WTC11 (cell line): ENCODE results near the gene PITPNC1. TPM values are rescaled to one million over a fixed set of nuclear protein-coding genes. Genes with fewer than 3 reads are reported as not detected.

Experiments
- ATAC-seq: fragments of 200-7000 bp; cut with Tn5 transposase; 2 replicates; pipeline ENCODE4 v1.10.0; 2021; ENCODE audit warnings: mild to moderate bottlenecking, moderate library complexity
- CTCF ChIA-PET: fragments of 300-600 bp; sonication (Branson Sonifier 250); formaldehyde crosslinking; loops from one replicate; lab custom pipeline; 2021; ENCODE audit warnings: antibody characterized with exemption; lab: Charles Lee
- POLR2A ChIA-PET: fragments of 350-600 bp; sonication (Branson Sonifier 250); formaldehyde crosslinking; loops from one replicate; lab custom pipeline; 2021; ENCODE audit warnings: antibody characterized with exemption; lab: Charles Lee
- DNase-seq: peaks from one replicate; pipeline ENCODE4 v3.0.0; 2021; ENCODE audit warnings: low spot score
- H3K27ac Mint-ChIP-seq: 2 replicates; pipeline ENCODE4 v1.8.0; 2021; ENCODE audit warnings: mixed read lengths
- H3K27me3 Mint-ChIP-seq: 2 replicates; pipeline ENCODE4 v1.8.0; 2021; ENCODE audit warnings: low read depth, mild to moderate bottlenecking, moderate library complexity, mixed read lengths
- H3K36me3 Mint-ChIP-seq: 2 replicates; pipeline ENCODE4 v1.8.0; 2021; ENCODE audit warnings: mixed read lengths
- H3K4me1 Mint-ChIP-seq: 2 replicates; pipeline ENCODE4 v1.8.0; 2022; ENCODE audit warnings: mixed read lengths
- H3K4me3 Mint-ChIP-seq: 2 replicates; pipeline ENCODE4 v1.8.0; 2021; ENCODE audit warnings: mild to moderate bottlenecking, moderate library complexity, mixed read lengths
- H3K9me3 Mint-ChIP-seq: 2 replicates; pipeline ENCODE4 v1.8.0; 2021; ENCODE audit warnings: mixed read lengths
- AFF4 ChIP-seq: sonication (generic); formaldehyde crosslinking; IDR thresholded peaks from 2 replicates; pipeline ENCODE4 v1.8.1; 2023; ENCODE audit warnings: mild to moderate bottlenecking, missing genetic modification reagents, borderline replicate concordance
- CBFB ChIP-seq: sonication (generic); formaldehyde crosslinking; IDR thresholded peaks from 2 replicates; pipeline ENCODE4 v1.8.1; 2022; ENCODE audit warnings: mild to moderate bottlenecking, low read depth, missing genetic modification reagents
- E2F1 ChIP-seq: sonication (generic); formaldehyde crosslinking; IDR thresholded peaks from 2 replicates; pipeline ENCODE4 v1.8.0; 2022; ENCODE audit warnings: mild to moderate bottlenecking, missing genetic modification reagents
- FOXP1 ChIP-seq: sonication (generic); formaldehyde crosslinking; IDR thresholded peaks from 2 replicates; pipeline ENCODE4 v1.8.0; 2022; ENCODE audit warnings: missing genetic modification reagents, mild to moderate bottlenecking, moderate library complexity, borderline replicate concordance
- GRHL2 ChIP-seq: fragments of 250-450 bp; sonication (Bioruptor Pico); IDR thresholded peaks from 2 replicates; pipeline ENCODE4 v1.8.0; 2022; ENCODE audit warnings: mild to moderate bottlenecking, moderate library complexity; ENCODE audit not compliant: insufficient replicate concordance, severe bottlenecking
- HMGA2 ChIP-seq: fragments of 250-450 bp; sonication (Bioruptor Pico); IDR thresholded peaks from 2 replicates; pipeline ENCODE4 v1.4.0; 2021; ENCODE audit warnings: mild to moderate bottlenecking, moderate library complexity
- IRF2 ChIP-seq: sonication (generic); formaldehyde crosslinking; IDR thresholded peaks from 2 replicates; pipeline ENCODE4 v1.8.0; 2022; ENCODE audit warnings: low read depth, missing genetic modification reagents, borderline replicate concordance
- MAX ChIP-seq: sonication (generic); formaldehyde crosslinking; IDR thresholded peaks from 2 replicates; pipeline ENCODE4 v1.8.0; 2022; ENCODE audit warnings: mild to moderate bottlenecking, missing genetic modification reagents
- MLX ChIP-seq: sonication (generic); formaldehyde crosslinking; IDR thresholded peaks from 2 replicates; pipeline ENCODE4 v1.8.1; 2023; ENCODE audit warnings: mild to moderate bottlenecking, missing genetic modification reagents, moderate library complexity
- MYBL2 ChIP-seq: sonication (generic); formaldehyde crosslinking; IDR thresholded peaks from 2 replicates; pipeline ENCODE4 v1.8.1; 2023; ENCODE audit warnings: mild to moderate bottlenecking, moderate library complexity, missing genetic modification reagents
- NFATC4 ChIP-seq: fragments of 250-450 bp; sonication (Bioruptor Pico); IDR thresholded peaks from 2 replicates; pipeline ENCODE4 v1.9.0; 2021; ENCODE audit warnings: mild to moderate bottlenecking
- OVOL2 ChIP-seq: fragments of 250-450 bp; sonication (Bioruptor Pico); IDR thresholded peaks from 2 replicates; pipeline ENCODE4 v1.9.0; 2021; ENCODE audit warnings: mild to moderate bottlenecking, borderline replicate concordance
- SP1 ChIP-seq: sonication (generic); formaldehyde crosslinking; conservative IDR thresholded peaks from 2 replicates; pipeline ENCODE4 v1.8.1; 2022; ENCODE audit warnings: missing genetic modification reagents
- TEAD4 ChIP-seq: sonication (generic); formaldehyde crosslinking; IDR thresholded peaks from 2 replicates; pipeline ENCODE4 v1.8.0; 2022; ENCODE audit warnings: mild to moderate bottlenecking, missing genetic modification reagents
- ZBTB21 ChIP-seq: sonication (generic); formaldehyde crosslinking; IDR thresholded peaks from 2 replicates; pipeline ENCODE4 v1.8.1; 2023; ENCODE audit warnings: mild to moderate bottlenecking, missing genetic modification reagents, borderline replicate concordance
- ZNF263 ChIP-seq: sonication (generic); formaldehyde crosslinking; IDR thresholded peaks from 2 replicates; pipeline ENCODE4 v1.8.1; 2022; ENCODE audit warnings: low read depth, mild to moderate bottlenecking, moderate library complexity, missing genetic modification reagents
- total RNA-seq: library from RNA; stranded (reverse); gene quantifications from 3 replicates; pipeline ENCODE4 v1.2.3, GENCODE V29; 2021
- TF ChIP-seq, protein P1 (sequence below): sonication (generic); formaldehyde crosslinking; IDR thresholded peaks from 2 replicates; pipeline ENCODE4 v1.8.0; 2023; ENCODE audit warnings: missing genetic modification reagents, mild to moderate bottlenecking, borderline replicate concordance
- TF ChIP-seq, protein P2 (sequence below): fragments of 250-450 bp; sonication (Bioruptor Pico); IDR thresholded peaks from 2 replicates; pipeline ENCODE4 v2.1.2; 2022; ENCODE audit warnings: mild to moderate bottlenecking, moderate library complexity
- TF ChIP-seq, protein P3 (sequence below): sonication (generic); formaldehyde crosslinking; conservative IDR thresholded peaks from 2 replicates; pipeline ENCODE4 v1.8.1; 2023; ENCODE audit warnings: mild to moderate bottlenecking, low read depth, missing genetic modification reagents, moderate library complexity

Gene PITPNC1
- total RNA-seq, 1 experiment from 2014 or later: 39.8 TPM

GRCh38 chr17:67376737-67377487 is at the start of gene PITPNC1 (continued):
- TF ChIP-seq ZNF263 (CRISPR knock-in tag): peak; percentile 54; the same call in 1 of the 2 replicates
- TF ChIP-seq, protein P1, sequence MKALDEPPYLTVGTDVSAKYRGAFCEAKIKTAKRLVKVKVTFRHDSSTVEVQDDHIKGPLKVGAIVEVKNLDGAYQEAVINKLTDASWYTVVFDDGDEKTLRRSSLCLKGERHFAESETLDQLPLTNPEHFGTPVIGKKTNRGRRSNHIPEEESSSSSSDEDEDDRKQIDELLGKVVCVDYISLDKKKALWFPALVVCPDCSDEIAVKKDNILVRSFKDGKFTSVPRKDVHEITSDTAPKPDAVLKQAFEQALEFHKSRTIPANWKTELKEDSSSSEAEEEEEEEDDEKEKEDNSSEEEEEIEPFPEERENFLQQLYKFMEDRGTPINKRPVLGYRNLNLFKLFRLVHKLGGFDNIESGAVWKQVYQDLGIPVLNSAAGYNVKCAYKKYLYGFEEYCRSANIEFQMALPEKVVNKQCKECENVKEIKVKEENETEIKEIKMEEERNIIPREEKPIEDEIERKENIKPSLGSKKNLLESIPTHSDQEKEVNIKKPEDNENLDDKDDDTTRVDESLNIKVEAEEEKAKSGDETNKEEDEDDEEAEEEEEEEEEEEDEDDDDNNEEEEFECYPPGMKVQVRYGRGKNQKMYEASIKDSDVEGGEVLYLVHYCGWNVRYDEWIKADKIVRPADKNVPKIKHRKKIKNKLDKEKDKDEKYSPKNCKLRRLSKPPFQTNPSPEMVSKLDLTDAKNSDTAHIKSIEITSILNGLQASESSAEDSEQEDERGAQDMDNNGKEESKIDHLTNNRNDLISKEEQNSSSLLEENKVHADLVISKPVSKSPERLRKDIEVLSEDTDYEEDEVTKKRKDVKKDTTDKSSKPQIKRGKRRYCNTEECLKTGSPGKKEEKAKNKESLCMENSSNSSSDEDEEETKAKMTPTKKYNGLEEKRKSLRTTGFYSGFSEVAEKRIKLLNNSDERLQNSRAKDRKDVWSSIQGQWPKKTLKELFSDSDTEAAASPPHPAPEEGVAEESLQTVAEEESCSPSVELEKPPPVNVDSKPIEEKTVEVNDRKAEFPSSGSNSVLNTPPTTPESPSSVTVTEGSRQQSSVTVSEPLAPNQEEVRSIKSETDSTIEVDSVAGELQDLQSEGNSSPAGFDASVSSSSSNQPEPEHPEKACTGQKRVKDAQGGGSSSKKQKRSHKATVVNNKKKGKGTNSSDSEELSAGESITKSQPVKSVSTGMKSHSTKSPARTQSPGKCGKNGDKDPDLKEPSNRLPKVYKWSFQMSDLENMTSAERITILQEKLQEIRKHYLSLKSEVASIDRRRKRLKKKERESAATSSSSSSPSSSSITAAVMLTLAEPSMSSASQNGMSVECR (CRISPR knock-in tag): peak; percentile 92; the same call in 1 of the 2 replicates
- no peak for TF ChIP-seq IRF2 (CRISPR knock-in tag)
- TF ChIP-seq FOXP1 (CRISPR knock-in tag): peak; percentile 84; the same call in 1 of the 2 replicates
- no peak for TF ChIP-seq AFF4 (CRISPR knock-in tag)
- no peak for TF ChIP-seq E2F1 (CRISPR knock-in tag)
- TF ChIP-seq NFATC4 (CRISPR knock-in tag): no peak
- TF ChIP-seq SP1 (CRISPR knock-in tag): peak; percentile 74
- no peak for TF ChIP-seq MLX (CRISPR knock-in tag)
- peak; percentile 43; the same call in 1 of the 2 replicates for TF ChIP-seq MAX (CRISPR knock-in tag)
- TF ChIP-seq MYBL2 (CRISPR knock-in tag): peak; percentile 25; the same call in 1 of the 2 replicates
- TF ChIP-seq CBFB (CRISPR knock-in tag): 0 out of 2 replicates have a peak, but pooled peaks have one; percentile 76
- TF ChIP-seq TEAD4 (CRISPR knock-in tag): no peak
- no peak for TF ChIP-seq OVOL2 (CRISPR knock-in tag)
- TF ChIP-seq, all 79 proteins: peak for 17

DNA sequence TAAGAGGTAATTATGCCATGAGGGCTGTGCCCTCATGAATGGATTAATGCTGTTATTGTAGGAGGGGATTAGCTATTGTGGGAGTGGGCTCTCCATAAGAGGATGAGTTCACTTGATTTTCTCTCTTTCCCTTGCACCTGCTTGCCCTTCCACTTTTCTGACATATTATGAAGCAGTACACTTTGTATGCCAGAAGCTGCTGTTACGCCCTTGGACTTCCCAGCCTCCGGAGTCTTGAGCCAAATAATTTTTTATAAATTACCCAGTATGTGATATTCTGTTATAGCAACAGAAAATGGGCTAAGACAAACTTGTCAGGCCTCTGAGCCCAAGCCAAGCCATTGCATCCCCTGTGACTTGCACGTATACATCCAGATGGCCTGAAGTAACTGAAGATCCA is 49.1 kb upstream of the PITPNC1 start:
- peaks cover 23% of the 10 kb centered on the region for H3K9me3 Mint-ChIP-seq
- H3K36me3 Mint-ChIP-seq: peaks cover 12% of the 10 kb centered on the region; the same call in 1 of the 2 replicates
- DNase-seq (no peak), ATAC-seq (no peak)
- no peaks in the 10 kb centered on the region for H3K27me3 Mint-ChIP-seq
- peaks cover 7% of the 10 kb centered on the region; the same call in 1 of the 2 replicates for H3K4me1 Mint-ChIP-seq
- POLR2A ChIA-PET: no interaction called here
- no peak overlapping the region for H3K27ac Mint-ChIP-seq
- H3K4me3 Mint-ChIP-seq: no peak overlapping the region
- CTCF ChIA-PET: no interaction called here
- no peak for TF ChIP-seq ZBTB21 (CRISPR knock-in tag)
- TF ChIP-seq, protein P2, sequence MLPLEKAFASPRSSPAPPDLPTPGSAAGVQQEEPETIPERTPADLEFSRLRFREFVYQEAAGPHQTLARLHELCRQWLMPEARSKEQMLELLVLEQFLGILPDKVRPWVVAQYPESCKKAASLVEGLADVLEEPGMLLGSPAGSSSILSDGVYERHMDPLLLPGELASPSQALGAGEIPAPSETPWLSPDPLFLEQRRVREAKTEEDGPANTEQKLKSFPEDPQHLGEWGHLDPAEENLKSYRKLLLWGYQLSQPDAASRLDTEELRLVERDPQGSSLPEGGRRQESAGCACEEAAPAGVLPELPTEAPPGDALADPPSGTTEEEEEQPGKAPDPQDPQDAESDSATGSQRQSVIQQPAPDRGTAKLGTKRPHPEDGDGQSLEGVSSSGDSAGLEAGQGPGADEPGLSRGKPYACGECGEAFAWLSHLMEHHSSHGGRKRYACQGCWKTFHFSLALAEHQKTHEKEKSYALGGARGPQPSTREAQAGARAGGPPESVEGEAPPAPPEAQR (CRISPR knock-in tag): no peak
- no peak for TF ChIP-seq MAX (CRISPR knock-in tag)
- TF ChIP-seq HMGA2 (CRISPR knock-in tag): no peak
- TF ChIP-seq, protein P3, sequence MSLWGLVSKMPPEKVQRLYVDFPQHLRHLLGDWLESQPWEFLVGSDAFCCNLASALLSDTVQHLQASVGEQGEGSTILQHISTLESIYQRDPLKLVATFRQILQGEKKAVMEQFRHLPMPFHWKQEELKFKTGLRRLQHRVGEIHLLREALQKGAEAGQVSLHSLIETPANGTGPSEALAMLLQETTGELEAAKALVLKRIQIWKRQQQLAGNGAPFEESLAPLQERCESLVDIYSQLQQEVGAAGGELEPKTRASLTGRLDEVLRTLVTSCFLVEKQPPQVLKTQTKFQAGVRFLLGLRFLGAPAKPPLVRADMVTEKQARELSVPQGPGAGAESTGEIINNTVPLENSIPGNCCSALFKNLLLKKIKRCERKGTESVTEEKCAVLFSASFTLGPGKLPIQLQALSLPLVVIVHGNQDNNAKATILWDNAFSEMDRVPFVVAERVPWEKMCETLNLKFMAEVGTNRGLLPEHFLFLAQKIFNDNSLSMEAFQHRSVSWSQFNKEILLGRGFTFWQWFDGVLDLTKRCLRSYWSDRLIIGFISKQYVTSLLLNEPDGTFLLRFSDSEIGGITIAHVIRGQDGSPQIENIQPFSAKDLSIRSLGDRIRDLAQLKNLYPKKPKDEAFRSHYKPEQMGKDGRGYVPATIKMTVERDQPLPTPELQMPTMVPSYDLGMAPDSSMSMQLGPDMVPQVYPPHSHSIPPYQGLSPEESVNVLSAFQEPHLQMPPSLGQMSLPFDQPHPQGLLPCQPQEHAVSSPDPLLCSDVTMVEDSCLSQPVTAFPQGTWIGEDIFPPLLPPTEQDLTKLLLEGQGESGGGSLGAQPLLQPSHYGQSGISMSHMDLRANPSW: no peak
- no peak for TF ChIP-seq GRHL2
